NCI-H146 treated with DMSO at 0.1 percent for 48 hours (cell line): Measurements from ENCODE around the gene TRIP13.
"Not testable (repeated sequence)": the region's sequence is repeated elsewhere in the genome, so short reads cannot be mapped to it uniquely, and the experiment has no call there.

Source experiments
- DNase-seq: peaks from one replicate; lab custom pipeline; 2025; ENCODE audit not compliant: unreplicated experiment; lab: John Stamatoyannopoulos, UW

TRIP13 gene

DNA sequence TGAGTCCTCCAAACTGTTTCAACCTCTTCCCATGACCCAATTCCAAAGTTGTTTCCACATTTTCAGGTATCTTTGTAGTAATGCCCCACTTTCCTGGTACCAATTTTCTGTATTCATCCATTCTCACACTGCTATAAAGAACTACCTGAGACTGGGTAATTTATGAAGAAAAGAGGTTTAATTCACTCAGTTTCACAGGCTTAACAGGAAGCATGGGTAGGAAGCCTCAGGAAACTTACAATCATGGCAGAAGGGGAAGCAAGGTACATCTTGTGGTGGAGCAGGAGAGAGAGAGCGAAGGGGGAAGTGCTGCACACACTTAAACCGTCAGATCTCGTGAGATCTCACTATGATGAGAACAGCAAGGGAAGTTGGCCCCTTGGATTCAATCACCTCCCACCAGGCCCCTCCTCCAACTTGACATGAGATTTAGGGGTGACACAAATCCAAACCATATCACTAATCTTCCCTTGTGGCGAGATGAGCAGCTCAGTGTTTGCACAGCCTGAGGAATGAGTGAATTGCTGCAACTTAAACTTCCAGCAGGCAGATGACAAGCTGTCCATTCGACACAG is 42.9 kb downstream of the TRIP13 start:
- DNase-seq = no peak

DNA sequence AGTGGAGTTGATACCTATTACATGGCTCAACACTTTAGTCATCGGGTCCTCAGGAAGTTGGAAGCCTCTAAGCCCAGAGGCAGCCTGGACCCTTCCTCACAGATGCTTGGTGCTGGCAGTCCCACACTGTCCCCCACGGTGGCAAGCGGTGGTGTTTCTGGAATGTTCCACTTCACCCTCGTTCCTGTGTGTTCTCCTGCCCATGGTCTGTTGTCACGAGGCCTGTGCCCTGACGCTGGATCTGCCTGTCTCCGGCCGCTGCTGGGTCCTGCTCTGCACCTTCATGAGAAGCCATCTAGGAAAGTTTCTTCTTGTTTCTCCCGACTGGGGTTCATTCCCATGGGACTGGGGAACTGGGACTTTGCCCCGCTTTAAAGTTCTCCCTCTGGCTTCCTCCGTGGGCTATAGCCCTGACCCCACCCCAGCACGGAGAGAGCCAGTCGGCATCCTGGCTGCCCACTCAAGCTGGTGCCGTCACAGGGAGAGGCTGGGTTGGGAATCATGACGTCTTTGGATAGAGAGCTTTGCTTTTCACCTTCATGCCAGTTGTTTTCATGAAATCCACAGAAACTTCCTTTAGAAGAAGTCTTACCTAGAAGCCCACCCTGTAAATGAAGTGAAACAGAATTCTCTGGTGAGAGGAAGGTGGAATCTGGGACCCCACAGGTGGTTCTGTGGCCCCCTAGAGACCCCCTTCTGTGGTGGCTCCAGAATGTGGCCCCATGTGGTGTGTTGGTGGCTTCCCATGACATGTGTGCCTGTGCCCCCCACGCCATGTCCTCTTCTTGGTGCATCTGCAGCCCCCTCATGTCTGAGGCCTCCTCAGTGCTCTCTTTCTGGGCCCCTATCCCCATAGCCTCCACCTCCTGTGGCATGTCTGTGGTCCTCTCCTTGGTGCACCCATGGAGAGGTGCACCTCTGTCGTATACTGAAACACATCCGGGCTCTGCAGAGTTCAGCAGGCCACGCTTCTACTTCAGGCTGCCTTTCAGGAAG is 43.8 kb downstream of the TRIP13 start:
- DNase-seq = no peak

DNA sequence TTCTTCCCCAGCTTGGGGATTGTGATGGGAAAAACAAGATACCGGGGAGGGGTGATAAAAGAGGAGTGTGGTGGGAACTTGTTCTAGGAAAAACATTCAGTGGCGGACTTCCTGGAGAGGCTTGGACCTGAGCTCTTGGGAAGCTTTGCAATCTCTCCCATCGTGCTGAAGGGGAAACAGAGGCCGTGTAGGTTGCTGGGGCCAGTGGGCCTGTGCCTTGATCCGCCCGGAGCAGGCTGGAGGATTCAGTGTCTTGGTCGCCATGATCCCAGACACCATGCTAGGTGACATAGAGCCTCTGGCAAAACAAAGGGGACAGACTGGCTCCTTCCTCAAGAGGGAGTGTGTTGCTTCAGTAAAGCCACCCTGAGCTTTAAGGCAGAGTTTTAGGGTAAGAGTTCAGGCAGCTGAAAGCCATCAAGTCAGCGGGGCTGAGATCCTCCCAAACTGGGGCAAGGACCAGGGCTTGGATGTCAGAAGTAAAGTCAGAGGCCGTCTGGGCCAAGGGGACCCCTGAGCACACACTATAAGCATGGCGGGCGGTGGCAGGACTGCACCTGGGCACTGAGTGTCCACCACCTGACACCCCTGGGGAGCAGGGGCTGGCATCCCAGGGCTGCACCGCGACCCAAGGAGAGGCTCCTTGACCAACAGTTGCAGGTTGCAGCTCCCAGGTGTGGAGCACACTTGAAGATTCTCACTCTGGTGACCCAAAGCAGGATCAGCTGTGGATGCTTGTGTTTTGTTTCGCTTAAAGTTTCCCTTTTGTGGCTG is 44.7 kb downstream of the TRIP13 start:
- DNase-seq = no peak

DNA sequence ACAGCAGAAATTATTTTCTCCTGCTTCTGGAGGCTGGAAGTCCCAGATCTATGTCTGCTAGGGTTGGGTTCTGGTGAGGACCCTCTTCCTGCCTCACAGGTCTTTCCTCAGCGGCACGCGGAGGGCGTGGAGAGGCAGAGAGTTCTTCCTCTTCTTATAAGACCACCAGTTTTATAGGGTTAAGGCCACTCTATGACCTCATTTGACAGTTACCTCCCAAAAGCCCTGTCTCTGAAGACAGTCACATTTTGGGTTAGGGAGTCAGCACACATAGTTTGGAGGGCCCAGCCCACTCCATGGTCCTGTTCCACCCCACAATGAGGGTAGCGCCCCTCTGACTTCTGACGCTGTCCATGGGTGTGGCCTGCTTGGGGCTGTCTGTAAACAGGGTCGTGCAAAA is 46.7 kb downstream of the TRIP13 start:
- DNase-seq = no peak

DNA sequence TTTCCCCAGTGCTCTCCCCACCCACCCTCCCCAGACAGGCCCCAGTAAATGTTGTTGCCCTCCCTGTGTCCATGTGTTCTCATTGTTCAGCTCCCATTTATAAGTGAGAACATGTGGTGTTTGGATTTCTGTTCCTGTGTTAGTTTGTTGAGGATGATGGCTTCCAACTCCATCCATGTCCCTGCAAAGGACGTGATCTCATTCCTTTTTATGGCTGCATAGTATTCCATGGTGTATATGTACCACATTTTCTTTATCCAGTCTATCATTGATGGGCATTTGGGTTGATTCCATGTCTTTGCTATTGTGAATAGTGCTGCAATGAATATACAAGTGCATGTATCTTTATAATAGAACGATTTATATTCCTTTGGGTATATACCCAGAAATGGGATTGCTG is 48.1 kb downstream of the TRIP13 start:
- DNase-seq = not testable (repeated sequence)

DNA sequence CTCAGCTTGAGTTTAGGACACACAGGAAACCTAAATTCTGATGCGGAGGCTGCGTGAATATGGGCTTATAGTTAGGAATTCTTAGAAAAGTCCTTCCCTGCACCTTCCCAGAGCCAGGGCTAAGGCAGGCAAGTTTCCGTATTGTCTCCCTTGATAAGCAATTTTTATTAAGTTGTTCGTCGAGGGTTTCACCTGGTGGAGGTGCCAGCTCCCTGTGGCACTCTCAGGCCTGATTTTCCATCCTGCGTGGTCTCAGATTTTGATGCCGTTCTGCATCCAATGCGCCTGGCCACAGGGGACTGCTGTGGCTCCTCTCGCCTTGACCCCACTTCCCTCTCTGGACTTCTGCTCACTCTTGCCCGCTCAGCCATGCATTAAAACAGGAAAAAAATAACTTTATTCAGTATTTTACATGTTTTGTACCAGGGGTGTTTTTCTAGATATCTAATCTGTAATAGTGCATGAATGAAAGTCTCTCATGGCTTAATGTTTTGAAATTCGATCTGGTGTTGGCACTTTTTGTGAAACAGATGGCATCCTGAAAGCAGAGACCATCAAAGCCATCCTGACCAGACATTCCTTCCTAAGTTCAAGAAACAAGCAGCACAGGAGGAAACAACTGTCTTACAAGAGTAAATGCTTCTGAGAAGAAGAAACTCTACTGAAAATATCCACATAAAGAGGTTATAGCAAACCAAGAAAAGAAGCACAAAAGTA is 50.7 kb downstream of the TRIP13 start:
- no peak for DNase-seq

DNA sequence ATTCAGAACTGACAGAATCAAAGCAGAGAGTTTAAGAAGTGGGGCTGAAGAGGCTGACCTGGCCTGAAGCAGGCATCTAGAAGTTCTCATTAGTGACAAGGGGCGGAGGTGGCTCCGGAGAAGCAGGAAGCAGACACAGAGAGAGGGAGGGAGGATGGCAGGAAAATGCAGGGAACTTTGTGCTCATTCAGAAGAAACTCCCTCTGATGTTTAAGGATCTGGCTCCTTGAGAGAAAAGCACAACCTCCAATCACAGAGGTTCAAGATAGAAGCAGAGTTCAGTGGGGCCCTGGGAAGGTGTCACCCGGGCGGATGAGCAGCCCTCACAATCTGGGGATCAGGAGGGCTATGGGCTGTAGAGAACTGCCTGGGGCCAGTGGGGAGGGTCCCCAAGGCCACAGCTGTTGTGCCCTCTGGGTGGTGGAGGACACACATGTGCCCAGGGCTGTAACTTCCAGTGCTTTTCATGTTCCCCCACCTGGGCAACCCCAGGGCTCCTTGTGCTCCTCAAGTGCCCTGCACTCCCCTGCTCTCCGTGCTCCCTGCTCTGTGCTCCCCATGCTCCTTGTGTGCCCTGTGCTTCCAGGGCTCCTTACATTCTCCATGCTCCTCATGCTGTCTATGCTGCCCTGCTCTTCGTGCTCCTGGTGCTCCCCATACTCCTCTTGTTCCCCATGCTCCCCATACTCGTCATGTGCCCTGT is 51.4 kb downstream of the TRIP13 start:
- no peak for DNase-seq

DNA sequence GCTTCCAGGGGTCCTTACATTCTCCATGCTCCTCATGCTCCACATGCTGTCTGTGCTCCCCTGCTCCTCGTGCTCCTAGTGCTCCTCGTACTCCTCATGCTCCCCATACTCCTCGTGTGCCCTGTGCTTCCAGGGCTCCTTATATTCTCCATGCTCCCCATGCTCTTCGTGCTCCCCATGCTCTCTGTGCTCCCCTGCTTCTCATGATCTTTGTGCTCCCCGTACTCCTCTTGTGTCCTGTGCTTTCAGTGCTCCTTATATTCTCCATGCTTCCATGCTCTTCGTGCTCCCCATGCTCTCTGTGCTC is 51.9 kb downstream of the TRIP13 start:
- DNase-seq = no peak

DNA sequence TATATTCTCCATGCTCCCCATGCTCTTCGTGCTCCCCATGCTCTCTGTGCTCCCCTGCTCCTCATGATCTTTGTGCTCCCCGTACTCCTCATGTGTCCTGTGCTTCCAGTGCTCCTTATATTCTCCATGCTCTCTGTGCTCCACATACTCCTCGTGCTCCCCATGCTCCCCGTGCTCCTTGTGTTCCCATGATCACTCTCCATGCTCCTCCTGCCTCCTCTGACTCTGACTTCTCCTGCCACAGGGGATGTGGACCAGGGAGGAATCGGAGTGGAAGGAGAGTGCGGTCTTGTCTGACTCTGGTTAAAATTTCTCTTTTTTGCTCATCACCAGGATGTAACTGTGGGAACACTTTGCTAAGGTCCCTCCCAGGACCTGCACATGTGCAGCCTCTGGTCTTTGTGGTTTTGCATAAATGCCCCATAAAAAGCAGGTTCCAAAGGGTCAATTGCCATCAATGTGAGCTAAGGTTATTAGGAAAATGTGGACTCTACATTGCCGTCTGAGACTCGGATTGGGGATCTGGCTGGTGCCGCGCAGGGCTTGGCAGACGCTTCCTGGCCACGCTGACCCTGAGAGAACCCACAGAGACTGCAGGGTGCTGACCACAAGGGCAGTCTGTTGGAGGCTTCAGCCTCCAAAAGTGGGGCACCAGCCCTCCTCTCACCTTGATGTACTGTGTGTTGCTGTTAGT is 52.5 kb downstream of the TRIP13 start:
- no peak for DNase-seq

DNA sequence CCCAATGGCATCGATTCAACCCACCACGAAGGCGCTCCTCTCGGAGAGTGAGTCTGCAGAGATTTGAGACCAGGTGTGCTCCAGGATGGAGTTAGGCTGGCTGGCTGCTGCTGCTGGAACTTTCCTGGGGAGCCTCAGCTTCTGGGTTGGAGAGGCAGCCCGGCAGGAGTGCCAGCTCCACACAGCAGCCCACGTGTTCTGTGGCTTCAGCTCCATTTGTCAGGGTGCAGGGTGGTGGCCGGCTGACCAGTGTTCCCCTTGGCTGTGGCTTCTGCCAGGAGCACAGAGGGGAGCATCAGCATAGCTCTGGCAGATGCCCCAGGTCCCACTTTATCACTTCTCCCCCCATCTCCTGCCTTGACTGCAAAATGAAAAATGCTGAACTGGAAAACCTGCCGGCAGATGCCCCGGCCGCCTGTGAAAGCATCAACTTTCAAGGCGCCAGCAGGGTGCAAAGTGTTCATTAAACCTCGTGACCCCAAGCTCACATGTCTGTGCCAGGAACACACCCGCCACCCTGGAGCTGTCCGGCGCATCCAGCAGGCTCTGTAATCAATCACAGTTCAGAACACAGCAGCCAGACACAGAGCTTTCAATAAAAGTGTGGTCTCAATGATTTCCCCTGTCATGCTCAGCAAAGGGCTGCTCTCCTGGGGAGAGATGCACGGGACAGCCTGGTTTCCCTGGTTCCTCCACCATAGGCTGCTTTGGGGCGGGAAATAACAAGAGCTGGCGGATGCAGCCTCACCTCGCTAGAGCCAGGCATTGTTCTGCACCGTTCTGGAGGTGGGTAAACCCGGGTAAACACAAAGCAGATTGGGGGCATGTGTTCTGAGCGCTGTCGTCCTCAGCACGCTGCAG is 53.2 kb downstream of the TRIP13 start:
- DNase-seq = peak; percentile 20

DNA sequence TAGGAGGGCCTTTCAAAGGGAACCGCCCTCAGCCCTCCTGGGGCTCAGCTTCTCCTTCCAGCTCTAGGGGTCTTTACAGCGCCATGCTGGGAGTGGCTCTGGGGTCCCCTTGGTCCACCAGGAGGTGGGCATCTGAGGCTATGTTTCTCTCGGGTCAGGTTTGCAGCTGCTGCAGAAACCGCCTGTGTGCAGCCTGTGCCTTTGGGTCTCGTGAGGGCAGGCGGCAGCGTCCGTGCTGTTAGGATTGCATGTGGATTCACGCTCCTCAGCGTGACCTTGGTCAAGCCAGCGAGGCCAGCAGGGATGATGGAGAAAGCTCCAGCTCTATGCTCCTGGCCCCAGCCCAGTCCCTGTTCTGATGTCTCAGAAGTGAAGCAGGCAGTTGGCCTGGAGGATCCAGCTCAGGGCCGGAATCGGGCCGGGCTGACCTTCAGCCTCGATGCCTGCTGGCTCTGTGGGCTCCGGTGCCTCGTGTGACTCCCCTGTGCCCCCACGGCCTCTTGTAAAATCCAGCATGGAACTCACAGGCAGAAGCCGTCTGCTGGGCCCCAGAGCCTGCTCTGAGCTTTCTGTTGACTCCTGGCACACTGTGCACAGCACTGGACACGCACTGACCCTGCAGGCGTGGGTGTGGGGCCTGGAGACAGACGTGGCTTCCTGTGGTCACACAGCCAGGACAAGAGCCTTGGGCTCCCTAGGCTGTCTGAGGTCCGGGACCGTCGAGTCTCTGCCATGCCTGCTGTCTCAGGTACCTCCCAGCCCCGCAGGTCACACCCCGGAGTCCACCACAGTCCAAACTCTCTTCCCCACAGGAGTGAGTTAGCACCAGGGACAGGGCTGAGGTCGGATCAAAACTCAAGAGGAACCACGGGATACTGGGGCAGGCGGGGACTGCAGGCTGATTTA is 54.3 kb downstream of the TRIP13 start:
- DNase-seq = no peak

DNA sequence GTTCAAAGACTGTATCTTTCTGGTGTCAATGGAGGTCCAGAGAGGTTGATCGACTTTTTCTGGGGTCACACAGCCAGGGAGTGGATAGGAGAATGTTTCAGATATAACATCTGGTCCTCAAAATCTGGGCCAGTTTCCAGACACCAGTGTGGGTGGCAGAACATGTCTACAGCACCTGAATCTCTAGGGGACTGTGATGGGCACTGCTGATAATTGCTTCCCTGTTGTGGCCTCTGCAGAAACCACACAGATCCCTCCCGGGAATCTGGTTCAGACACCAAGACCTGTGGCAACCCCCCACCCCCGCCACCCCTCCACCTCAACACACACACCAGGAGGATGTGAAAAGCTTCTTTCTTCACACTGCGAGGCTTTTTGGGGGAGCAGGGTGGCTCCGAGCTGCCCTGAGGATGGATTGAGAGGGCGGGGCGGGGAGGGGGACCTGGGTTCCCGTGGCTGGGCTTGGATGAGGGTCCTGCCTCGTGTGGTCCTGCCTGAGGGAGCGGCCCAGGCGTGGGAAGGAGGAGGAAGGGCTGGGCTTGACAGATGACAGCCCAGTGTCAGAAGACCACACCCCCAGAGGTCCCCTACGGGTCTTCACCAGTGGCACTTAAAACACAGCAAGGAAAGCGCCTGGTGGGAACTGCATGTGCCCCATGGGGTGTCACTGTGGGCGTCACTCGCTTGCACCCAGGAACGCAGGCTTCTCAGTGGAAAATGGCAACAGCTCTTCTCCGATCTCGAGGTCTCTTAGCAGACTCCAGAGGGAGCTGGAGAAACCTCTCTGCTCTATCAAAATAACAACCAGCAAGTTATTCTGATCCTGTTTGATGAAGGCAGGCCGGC is 55.2 kb downstream of the TRIP13 start:
- DNase-seq = no peak

DNA sequence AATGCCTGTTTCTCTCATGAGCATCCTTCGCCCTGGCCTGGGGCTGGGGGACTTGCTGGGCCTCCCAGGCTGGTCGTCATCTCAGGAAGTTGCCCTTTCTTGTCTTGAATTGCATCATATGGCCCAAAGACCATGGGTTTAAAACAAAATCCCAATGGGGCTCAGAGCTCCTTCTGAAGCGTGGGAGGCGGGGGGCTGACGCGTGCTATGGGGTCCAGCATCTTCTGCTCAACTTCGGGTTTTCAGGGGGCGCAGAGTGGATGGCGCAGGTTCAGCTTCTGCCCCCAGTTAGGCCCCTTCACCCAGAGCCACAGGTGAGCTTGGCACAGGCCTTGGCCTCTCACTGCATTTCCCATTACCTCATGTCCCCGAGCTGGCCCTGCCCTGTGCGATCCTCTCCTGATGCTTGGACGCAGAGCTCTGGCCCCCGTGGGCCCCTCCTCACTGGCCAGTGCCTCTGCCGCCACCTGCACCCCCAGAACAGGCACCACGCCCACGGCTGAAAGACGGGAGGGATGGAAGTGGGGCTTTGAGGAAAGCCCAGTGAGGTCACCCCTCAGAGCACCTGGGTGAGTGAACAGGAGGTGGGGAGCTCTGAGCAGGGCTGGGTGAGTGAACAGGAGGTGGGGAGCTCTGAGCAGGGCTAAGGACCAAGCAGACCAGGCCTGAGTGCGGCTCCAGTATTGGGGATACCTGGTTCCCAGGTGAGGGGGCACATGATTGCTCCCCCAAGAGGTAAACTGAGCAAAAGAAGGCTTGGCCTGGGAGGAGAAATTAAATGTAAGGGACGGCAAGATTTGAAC is 56.0 kb downstream of the TRIP13 start:
- DNase-seq = no peak

DNA sequence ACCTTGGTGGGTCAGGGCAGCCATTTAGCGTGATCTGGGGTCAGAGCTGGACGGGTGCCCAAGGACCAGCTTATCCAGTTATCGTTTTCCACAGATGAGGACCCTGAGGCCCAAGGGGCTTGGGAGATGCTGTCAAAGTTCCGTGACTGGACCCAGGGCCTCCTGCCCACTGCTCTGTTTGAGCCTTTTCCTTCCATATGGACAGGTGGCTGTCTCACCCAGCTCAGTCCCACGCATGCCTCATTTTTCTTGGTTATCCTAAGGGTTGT is 56.5 kb downstream of the TRIP13 start:
- no peak for DNase-seq

DNA sequence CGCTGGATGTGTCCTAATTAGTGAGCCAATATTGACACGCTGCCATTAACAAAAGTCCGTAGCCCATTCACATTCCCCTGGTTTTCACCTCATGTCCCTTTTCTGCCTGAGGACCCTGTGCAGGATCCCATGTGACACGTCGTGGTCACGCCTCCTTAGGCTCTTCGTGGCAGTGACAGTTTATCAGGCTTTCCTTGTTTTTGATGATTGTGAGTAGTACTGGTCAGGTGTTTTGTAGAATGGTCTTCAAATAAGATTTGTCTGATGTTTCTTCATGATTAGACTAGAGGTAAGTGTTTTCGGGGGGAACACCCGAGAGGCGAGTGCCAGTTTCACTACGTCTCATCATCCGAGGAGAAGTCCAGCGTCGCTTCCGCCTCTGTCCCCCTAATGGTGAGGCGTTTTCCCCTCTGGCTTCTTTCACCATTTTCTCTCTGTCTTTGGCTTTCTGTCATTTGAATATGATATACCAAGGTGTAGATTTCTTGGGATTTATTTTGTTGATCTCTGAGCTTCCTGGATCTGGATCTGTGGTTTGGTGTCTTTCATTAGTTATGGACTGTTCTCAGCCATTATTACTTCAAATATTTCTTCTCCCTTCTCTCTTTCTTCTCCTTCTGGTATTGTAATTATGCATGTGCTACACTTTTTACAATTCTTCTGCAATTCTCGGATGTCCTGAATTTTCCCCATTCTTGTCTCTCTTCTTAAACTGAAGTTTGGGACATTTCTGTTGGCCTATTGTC is 57.3 kb downstream of the TRIP13 start:
- peak; percentile 35 for DNase-seq
